GM19452 (cell line): ENCODE results near the gene ZNF619.

Source experiments
- ATAC-seq: cut with Tn5 transposase; IDR thresholded peaks from one replicate; pipeline ENCODE4 v1.9.1; 2021; ENCODE audit not compliant: unreplicated experiment

ZNF619 gene

GRCh38 chr3:40524568-40525285 lies 47.8 kb downstream of the ZNF619 start, which contains the start of gene ZNF621:
Gene ZNF621, plus strand, starts transcription at chr3:40524960. Its CDS starts 881 bp downstream, at chr3:40525841.
- peak; percentile 99 for ATAC-seq

- no peak for ATAC-seq
These were observed 51.5 kb downstream of the ZNF619 start for GRCh38 chr3:40528426-40528825.

GRCh38 chr3:40532252-40532651 lies 55.3 kb downstream of the ZNF619 start:
- ATAC-seq = no peak

GRCh38 chr3:40534283-40534682 lies 57.4 kb downstream of the ZNF619 start:
- ATAC-seq = no peak
